Vagina (tissue), 2 donors: ENCODE measurements around the gene EIF2B2.

Experiments used
- CTCF ChIP-seq, 3 experiments: fragments of 450-650 bp in 2 of 3; fragments of 200-600 bp in 1 of 3; sonication (generic) in 1 of 3; IDR thresholded peaks; one replicate each; pipeline ENCODE4 v1.5.1; 2017 to 2019; ENCODE audit warnings: antibody characterized with exemption in 3 of 3, mild to moderate bottlenecking in 2 of 3, moderate library complexity in 2 of 3
- POLR2A ChIP-seq, 2 donors: fragments of 450-650 bp; IDR thresholded peaks; one replicate each; pipeline ENCODE4 v1.6.1; 2017; ENCODE audit warnings: antibody characterized with exemption in 2 of 2, mild to moderate bottlenecking in 2 of 2, moderate library complexity in 2 of 2

- TF ChIP-seq CTCF (IDR thresholded peaks at IDR 0.05) (no peak), POLR2A (IDR thresholded peaks at IDR 0.05) (no peak)
Measured at GRCh38 chr14:74964787-74965485, 37.8 kb upstream of the EIF2B2 start.
